NCI-H1417 treated with DMSO at 0.1 percent for 48 hours (cell line): ENCODE results near the gene FHL1.
"Not testable (repeated sequence)": the region's sequence is repeated elsewhere in the genome, so short reads cannot be mapped to it uniquely, and the experiment has no call there.

Experiments
- DNase-seq: peaks from one replicate; lab custom pipeline; 2025; lab: John Stamatoyannopoulos, UW

The FHL1 gene

GRCh38 chrX:136147315-136147901, at the start of gene FHL1:
TSS of gene FHL1 (plus strand) at chrX:136147533.
- no peak for DNase-seq

- DNase-seq = no peak
Observed at GRCh38 chrX:136097871-136098805, 49.2 kb upstream of the FHL1 start.

- no peak for DNase-seq
Observed at GRCh38 chrX:136104936-136105335, 42.4 kb upstream of the FHL1 start.

- DNase-seq = no peak
Observed at GRCh38 chrX:136106920-136107528, 40.3 kb upstream of the FHL1 start.

DNA sequence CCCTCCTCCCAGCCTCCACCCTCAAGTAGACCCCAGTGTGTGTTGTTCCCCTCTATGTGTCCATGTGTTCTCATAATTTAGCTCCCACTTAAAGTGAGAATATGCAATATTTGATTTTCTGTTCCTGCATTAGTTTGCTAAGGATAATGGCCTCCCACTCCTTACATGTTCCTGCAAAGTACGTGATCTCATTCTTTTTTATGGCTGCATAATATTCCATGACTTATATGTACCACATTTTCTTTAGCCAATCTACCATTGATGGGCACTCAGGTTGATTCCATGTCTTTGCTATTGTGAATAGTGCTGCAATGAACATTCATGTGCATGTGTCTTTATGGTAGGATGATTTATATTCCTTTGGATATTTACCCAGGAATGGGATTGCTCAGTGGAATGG, 38.4 kb upstream of the FHL1 start:
- DNase-seq = not testable (repeated sequence)

DNA sequence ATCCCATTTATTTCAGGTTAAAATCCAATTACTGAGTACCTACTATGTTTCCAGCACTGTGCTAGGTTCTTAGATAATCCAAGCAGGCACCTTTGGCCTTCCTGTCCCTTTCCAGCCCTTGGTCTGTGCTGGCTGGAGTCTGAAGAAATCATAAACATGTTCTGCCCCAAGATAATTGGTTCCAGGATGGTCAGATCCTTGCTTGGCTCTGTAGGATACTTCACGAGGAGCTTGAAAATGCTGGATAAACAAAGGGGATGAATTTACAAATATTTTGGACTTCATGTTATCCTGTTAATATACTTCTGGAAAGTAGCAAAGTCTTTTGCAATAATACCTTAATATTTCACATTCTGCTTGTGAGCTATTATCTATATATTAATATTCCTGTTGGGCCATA, 35.0 kb upstream of the FHL1 start:
- DNase-seq = no peak

- no peak for DNase-seq
Observed at GRCh38 chrX:136112778-136113177, 34.6 kb upstream of the FHL1 start.

DNA sequence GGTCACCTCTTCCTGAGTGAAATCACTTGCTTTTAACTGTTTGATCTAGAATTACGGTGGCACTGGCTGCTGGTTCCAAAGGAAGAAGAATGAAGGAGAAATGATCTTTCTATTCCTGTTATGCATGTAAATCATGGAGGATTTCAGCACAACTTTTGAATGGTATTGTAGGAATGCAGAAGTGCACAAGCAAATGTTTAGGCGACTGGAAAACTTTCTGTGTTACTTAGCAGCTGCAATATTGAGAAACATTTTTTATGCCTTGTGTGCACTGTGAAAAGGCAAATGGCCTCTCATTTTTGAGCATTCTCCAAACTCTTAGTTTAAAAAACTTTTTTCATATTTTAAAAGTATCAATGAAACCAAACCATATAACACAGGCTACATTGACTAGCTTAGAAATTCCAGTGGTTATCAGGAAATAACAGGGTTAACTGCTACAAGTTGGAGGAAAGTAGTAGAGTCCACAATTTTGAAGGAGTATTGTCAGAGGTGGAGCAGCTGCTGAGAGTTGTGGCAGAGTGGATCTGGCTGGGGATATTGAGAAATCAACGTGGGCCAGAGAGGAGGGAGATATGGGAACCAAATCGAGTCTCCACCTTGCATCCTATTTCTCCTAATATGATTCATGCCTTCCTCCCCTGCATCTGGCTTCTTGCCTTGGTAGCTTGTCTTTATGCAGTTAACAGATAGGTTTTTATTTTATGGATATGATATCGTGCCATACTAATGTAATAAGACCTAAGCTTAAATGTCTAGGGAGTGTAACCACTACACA, 32.0 kb upstream of the FHL1 start:
- no peak for DNase-seq

DNA sequence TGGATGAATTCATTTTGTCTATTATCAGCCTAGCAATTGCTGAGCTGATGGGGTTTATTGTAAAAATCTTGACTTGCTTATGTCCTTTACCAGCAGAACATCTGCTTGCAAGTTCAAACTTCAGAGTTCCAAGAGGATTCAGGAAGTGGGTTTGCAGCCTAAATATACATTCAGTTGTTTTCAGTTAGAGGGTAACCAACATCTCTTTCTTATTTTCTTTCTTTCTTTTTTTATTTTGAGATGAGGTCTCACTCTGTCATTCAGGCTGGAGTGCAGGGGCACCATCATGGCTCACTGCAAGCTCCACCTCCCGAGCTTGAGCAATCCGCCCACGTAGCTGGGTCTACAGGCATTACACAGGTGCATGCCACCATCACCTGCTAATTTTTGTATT, 31.4 kb upstream of the FHL1 start:
- DNase-seq = no peak

DNA sequence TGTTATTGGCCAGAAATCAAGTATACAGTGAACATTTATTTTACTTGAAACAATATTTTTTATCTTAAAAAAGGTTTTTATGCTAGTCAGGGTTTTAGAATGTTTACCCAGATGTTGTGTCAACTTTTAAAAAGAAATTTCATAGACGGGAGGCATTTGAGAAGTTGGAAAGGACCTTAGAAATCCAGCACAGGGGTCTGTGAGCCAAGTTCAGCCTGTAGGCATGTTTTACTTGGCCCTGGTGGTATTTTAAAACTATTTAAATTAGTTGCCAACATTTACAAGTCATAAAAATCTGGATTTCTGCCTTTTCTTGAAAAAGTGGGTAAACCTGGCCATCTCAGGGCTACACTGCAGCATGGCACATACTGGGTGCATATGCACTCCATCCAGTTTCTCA, 25.5 kb upstream of the FHL1 start:
- DNase-seq = no peak

- no peak for DNase-seq
Observed at GRCh38 chrX:136122207-136122606, 25.1 kb upstream of the FHL1 start.

GRCh38 chrX:136125106-136125505, 22.2 kb upstream of the FHL1 start:
- no peak for DNase-seq

GRCh38 chrX:136126371-136126770, 21.0 kb upstream of the FHL1 start:
- no peak for DNase-seq

- DNase-seq = no peak
Observed at GRCh38 chrX:136126872-136127406, 20.4 kb upstream of the FHL1 start.

DNA sequence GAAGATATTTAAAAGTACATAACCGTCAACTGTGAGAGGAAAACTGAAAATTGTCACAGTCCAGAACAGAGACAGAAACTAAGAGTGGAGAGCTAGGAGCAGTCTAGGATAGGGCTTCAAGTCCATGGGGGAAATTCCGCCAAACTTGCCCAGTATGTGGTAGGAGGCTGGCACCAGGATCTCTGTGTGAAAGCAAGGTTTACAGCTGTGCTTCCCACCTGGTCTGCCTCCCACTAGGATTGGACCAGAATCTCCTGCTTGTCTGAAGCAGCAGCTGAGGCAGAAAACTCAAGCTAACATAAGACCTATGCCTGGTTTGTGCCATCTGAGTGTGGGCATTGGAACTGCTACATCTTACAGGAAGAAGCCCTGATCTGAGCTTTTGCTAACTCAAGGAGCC, 18.6 kb upstream of the FHL1 start:
- no peak for DNase-seq

DNA sequence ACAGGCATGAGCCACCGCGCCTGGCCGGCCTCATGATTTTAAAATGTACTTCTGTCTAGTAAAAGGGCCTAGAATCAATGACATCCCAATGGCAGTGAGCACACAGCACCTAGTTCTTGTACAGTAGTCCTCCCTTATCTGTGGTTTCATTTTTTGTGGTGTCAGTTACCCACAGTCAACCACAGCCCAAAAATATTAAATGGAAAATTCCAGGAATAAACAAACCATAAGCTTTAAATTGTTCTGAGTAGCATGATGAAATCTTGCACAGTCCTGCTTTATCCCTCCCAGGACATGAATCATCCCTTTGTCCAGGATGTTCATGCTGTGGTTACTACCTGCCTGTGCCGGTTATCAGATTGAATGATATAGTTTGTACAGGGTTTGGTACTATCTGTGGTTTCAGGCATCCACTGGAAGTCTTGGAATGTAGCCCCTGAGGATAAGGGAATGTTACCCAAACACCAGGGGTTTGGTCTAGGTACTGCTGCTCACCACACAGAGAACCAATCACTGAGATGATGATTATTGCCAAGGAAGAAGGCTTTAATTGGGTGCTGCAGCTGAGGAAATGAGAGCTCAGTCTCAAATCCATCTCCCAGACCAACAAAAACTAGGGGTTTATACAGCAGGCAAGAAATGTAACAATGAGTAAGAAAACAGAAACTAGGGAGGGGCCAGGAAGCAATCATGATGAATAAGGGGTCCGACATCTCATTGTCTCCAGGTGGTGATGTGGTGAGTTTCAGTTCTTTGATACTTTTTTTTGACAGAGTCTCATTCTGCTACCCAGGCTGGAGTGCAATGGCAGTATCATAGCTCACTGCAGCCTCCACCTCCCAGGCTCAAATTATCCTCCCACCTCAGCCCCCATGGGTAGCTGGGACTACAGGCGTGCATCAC, 16.2 kb upstream of the FHL1 start:
- DNase-seq = no peak

- no peak for DNase-seq
Observed at GRCh38 chrX:136138939-136139338, 8.4 kb upstream of the FHL1 start.

DNA sequence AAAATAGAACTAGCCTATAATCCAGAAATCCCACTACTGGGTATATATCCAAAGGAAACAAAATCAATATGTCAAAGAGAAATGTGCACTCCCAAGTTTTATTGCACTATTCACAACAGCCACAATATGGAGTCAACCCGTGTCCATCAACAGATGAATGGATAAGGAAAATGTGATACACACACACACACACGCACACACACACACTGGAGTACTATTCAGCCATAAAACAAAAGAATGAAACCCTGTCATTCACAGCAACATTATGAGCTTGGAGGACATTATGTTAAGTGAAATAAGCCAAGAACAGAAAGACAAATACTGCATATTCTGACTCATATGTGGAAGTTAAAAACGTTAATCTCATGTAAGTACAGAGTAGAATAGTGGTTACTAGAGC, 5.8 kb upstream of the FHL1 start:
- DNase-seq = no peak

- DNase-seq = no peak
Observed at GRCh38 chrX:136142592-136142991, 4.7 kb upstream of the FHL1 start.

DNA sequence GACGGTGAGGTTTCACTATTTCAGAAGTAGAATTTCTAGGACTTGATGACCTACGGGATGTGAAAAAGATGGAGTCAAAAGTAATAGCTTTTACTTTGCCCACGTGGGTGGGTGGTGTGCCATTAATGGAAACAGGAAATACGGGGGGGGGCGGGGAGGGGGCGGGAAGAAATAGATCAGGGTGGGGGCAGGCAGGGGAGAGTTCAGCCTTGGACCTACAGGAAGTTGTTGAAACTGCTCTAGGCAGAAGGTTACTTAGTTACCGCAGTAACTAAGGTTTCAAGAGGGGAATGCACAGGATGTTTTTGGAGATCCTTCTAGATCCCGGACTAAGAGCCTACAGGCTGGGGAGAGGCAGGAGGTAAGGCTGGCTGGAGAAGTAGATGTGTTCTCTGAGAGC, 3.6 kb upstream of the FHL1 start:
- no peak for DNase-seq
